ENCODE measurements around the gene FDX2.

DNA sequence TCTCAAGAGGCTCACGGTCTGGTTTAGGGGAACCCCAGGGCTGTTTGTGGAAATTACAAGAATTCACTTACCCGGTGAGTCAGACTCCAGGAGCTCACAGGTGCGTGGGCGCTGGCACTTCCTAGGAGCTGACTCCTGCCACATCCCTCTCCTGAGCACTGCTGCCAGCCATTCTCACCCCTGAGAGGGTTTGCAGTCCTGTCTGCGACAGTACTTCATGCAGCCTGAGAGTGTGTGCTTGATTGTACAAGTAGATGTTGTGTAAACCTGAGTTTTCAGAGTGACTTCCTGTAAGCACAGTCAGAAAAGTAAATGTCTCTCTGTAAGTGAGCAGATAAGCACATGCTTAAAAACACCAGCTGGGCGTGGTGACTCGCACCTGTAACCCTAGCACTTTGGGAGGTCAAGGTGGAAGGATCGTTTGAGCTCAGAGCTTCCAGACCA, 55.7 kb downstream of the FDX2 start:
- TF ChIP-seq, protein P1, sequence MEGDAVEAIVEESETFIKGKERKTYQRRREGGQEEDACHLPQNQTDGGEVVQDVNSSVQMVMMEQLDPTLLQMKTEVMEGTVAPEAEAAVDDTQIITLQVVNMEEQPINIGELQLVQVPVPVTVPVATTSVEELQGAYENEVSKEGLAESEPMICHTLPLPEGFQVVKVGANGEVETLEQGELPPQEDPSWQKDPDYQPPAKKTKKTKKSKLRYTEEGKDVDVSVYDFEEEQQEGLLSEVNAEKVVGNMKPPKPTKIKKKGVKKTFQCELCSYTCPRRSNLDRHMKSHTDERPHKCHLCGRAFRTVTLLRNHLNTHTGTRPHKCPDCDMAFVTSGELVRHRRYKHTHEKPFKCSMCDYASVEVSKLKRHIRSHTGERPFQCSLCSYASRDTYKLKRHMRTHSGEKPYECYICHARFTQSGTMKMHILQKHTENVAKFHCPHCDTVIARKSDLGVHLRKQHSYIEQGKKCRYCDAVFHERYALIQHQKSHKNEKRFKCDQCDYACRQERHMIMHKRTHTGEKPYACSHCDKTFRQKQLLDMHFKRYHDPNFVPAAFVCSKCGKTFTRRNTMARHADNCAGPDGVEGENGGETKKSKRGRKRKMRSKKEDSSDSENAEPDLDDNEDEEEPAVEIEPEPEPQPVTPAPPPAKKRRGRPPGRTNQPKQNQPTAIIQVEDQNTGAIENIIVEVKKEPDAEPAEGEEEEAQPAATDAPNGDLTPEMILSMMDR (IDR thresholded peaks at IDR 0.05): no peak
- no peak for TF ChIP-seq PRRX2 (CRISPR knock-in tag; IDR thresholded peaks at IDR 0.05)

Measured in WTC11 (cell line).